ENCODE measurements around the gene ASCC1.

DNA sequence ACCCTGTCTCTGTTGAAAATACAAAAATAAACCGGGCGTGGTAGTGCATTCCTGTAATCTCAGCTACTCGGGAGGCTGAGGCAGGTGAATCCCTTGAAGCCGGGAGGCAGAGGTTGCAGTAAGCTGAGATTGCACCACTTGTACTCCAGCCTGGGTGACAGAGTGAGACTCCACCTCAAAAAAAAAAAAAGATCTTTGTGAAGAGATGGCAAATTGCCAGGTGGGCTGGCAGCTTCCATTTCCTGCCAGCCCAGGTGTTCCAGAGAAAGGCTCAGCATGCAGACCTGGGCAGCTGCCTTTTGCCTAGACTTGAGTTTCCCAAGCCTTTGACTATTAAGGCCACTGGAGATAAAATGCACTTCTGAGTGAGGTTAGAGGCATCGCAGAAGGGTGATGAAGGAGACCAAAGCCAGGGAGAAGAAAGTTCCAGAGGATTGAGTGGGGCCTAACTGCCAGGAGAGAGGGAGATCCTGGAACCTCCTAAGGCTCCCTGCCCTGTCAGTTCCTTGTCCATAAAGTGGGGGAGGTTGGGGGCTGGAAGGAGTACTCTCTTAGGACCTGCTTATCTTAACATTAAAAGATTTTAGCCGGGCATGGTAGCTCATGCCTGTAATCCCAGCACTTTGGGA, 47.7 kb upstream of the ASCC1 start:
- TF ChIP-seq, protein P1, sequence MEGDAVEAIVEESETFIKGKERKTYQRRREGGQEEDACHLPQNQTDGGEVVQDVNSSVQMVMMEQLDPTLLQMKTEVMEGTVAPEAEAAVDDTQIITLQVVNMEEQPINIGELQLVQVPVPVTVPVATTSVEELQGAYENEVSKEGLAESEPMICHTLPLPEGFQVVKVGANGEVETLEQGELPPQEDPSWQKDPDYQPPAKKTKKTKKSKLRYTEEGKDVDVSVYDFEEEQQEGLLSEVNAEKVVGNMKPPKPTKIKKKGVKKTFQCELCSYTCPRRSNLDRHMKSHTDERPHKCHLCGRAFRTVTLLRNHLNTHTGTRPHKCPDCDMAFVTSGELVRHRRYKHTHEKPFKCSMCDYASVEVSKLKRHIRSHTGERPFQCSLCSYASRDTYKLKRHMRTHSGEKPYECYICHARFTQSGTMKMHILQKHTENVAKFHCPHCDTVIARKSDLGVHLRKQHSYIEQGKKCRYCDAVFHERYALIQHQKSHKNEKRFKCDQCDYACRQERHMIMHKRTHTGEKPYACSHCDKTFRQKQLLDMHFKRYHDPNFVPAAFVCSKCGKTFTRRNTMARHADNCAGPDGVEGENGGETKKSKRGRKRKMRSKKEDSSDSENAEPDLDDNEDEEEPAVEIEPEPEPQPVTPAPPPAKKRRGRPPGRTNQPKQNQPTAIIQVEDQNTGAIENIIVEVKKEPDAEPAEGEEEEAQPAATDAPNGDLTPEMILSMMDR (IDR thresholded peaks at IDR 0.05): no peak
- no peak for TF ChIP-seq POLR2A (IDR thresholded peaks at IDR 0.05)
- TF ChIP-seq POLR2AphosphoS5 (IDR thresholded peaks at IDR 0.05): peak; percentile 11

Measured in gastroesophageal sphincter (tissue), 3 donors.